Brain microvascular endothelial cell (primary cell): ENCODE data around the gene SLC19A1.

Experiments used
- DNase-seq: peaks from one replicate; pipeline ENCODE4 v3.0.0-alpha.2; 2020
- H3K27ac ChIP-seq: fragments of 250-450 bp; sonication (Bioruptor Pico); 2 replicates; pipeline ENCODE4 v1.5.1; 2020; ENCODE audit warnings: mild to moderate bottlenecking, moderate library complexity
- H3K27me3 ChIP-seq: fragments of 250-450 bp; sonication (Bioruptor Pico); replicated peaks from 2 replicates; pipeline ENCODE4 v1.5.1; 2020; ENCODE audit warnings: mild to moderate bottlenecking
- H3K36me3 ChIP-seq: fragments of 250-450 bp; sonication (Bioruptor Pico); replicated peaks from 2 replicates; pipeline ENCODE4 v1.5.1; 2020; ENCODE audit warnings: mild to moderate bottlenecking
- H3K4me3 ChIP-seq: 2 replicates; pipeline ENCODE4 v1.5.1; 2011; ENCODE audit warnings: low read depth, mild to moderate bottlenecking, control low read depth, low read length, moderate library complexity
- CTCF ChIP-seq: IDR thresholded peaks from 2 replicates; pipeline ENCODE4 v1.5.1; 2011; ENCODE audit warnings: low read depth, mild to moderate bottlenecking, moderate library complexity, low read length, control low read depth, inconsistent platforms; ENCODE audit errors: missing control alignments
- in situ Hi-C: cut with HindIII; loops from 2 replicates; pipeline ENCODE4 v1.10.0; 2017; ENCODE audit warnings: low sequenced_read_pairs, low pct_ligation_motif_present

The SLC19A1 gene

DNA sequence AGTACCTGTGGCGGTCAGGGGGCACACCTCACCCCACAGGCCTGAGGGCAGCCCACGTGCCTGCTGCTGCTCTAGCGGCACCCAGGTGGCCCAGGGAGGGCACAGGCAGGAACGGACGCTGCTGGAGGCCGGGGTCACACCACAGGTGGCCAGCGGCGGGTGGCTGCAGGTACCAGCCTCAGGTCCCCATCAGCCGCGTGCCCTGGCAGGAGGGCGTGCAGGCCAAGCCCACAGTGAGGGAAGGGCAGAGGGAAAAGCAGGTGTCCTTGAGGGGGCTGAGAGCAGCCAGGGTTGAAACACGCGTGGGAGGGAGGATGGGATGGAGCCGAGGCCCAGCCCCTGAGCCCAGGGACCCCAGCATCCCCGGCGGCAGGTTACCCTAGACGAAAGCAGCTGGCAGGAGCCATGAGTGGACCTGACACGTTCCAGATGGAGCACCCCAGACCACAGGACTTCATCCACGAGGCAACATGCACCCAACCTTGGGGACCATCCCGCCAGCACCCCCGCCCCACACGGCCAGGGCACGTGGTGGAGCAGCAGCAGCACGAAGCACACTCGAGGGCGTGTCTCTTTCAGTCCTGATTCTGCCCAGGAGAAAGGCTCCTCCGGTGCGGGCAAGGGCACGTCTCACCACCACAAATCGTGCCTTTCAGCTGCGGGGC, 3.7 kb downstream of the SLC19A1 start:
- H3K27ac ChIP-seq = no peak overlapping the region
- no peaks in the 10 kb centered on the region for H3K36me3 ChIP-seq
- no peak for TF ChIP-seq CTCF
- no peak for DNase-seq
- in situ Hi-C loops = no loop called here
- no peaks in the 10 kb centered on the region for H3K27me3 ChIP-seq
- H3K4me3 ChIP-seq = no peak overlapping the region

DNA sequence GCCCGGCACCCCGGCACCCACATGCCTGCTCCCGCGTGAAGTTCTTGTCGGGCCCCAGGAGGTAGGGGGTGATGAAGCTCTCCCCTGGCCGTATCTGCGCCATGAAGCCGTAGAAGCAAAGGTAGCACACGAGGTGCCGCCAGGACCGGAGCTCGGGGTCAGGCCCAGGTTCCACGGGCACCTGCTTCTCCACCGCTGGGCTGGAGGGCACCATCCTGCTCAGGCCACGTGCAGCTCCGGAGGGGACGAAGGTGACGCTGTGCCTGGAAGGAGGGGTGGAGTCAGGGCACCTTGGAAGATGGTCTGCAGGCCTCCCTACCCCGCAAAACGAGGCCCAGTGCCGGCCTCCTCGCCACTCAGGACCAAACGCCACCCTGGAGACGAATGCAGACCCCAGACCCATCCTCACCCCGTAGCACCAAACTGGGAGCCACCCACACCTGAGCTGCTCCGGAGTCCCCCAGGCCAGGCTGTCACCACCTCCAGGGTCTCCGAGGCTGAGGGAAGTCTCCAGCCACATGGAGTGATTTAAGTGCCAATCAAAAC, 4.4 kb downstream of the SLC19A1 start:
- no peak for DNase-seq
- H3K27ac ChIP-seq = no peak overlapping the region
- H3K36me3 ChIP-seq = no peaks in the 10 kb centered on the region
- in situ Hi-C loops = no loop called here
- H3K27me3 ChIP-seq = no peaks in the 10 kb centered on the region
- no peak overlapping the region for H3K4me3 ChIP-seq
- TF ChIP-seq CTCF = no peak

DNA sequence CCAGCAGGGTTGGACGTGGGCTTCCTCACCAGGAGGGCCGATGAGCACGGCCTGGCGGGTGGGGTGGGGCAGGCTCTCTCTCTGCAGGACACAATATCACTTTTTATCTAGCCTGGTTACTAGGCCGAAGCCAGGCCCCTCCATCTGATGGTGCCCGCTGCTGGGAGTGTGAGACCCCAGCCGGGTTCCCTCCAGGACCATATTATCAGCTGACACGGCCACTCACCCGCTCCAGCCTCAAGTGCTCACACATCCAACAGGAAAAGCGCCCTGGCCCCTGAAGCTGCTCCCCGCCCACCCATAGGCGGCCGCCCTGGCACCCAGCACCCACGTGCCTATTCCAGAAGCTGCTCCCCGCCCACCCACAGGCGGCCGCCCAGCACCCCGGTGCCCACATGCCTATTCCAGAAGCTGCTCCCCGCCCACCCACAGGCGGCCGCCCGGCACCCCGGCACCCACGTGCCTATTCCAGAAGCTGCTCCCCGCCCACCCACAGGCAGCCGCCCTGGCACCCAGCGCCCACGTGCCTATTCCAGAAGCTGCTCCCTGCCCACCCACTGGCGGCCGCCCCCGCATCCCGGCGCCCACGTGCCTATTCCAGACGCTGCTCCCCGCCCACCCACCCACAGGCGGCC, 5.0 kb downstream of the SLC19A1 start:
- no peak overlapping the region for H3K4me3 ChIP-seq
- in situ Hi-C loops = no loop called here
- DNase-seq = no peak
- H3K27ac ChIP-seq = no peak overlapping the region
- H3K27me3 ChIP-seq = no peaks in the 10 kb centered on the region
- no peaks in the 10 kb centered on the region for H3K36me3 ChIP-seq
- no peak for TF ChIP-seq CTCF

DNA sequence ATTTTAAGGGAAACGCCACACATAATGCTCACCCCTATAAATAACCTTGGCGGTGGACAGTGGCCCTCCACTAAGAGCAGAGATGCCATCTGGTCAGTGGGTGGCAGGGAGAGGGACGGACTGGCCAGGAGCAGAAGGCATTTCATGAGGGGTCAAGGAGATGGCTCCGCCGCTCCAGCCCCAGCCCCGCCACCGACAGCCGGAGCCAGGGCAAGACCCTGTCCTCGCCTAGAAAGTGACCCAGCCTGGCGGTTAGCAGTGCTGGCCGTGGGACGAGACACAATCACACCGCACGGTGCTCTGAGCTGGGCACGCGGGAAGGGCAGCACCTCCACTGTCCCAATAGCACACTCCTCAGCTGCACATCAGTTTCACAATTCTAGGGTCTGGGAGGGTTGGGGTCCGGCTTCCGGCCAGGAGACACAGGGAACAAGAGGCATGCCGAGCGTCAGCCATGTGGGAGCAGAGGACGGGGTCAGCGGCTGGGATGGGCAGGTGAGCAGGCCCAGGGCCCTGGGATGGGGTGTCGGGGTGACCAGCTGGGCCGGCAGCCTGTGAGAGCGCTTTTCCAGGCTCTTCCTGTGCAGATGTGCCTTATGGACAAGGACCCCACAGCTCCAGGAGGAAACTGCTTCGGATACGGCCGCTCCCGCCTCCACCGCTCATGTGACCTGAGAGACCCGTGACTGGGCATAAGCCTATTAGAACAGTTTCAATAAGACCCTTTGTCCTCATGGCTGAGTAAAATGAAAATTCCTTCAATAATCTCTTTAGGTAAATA, 5.7 kb downstream of the SLC19A1 start:
- H3K27ac ChIP-seq = no peak overlapping the region
- H3K36me3 ChIP-seq = no peaks in the 10 kb centered on the region
- no peak overlapping the region for H3K4me3 ChIP-seq
- in situ Hi-C loops = no loop called here
- H3K27me3 ChIP-seq = no peaks in the 10 kb centered on the region
- no peak for TF ChIP-seq CTCF
- no peak for DNase-seq

- in situ Hi-C loops = no loop called here
- no peak for TF ChIP-seq CTCF
- Histone ChIP-seq H3K27me3 (no peaks in the 10 kb centered on the region), H3K36me3 (peaks cover 1% of the 10 kb centered on the region), H3K4me3 (no peak overlapping the region), H3K27ac (no peak overlapping the region)
- DNase-seq = no peak
Measured at GRCh38 chr21:45535341-45536081, 6.7 kb downstream of the SLC19A1 start.
